Gastrocnemius medialis (tissue), 4 donors: ENCODE data around the gene HEPN1. TPM values are rescaled to one million over a fixed set of nuclear protein-coding genes. Genes with fewer than 3 reads are reported as not detected.

Experiments used
- ATAC-seq, 2 donors: fragments of 150-250 bp; one replicate each; pipeline ENCODE4 v1.9.1; 2016
- DNase-seq, 2 donors: peaks; one replicate each; pipeline ENCODE4 v3.0.0-alpha.2; 2019
- H3K27ac ChIP-seq, 4 donors: fragments of 200-600 bp; sonication (generic); 1 replicate in 1 of 4; 2 replicates in 3 of 4; pipeline ENCODE4 v1.5.1; 2016 to 2018; ENCODE audit warnings: mild to moderate bottlenecking in 2 of 4, moderate library complexity in 1 of 4
- H3K27me3 ChIP-seq, 3 donors: fragments of 200-600 bp; sonication (generic) in 2 of 3; 1 replicate in 1 of 3; 2 replicates in 2 of 3; pipeline versions ENCODE4 v1.5.1 to v1.6.0; 2016 to 2019; ENCODE audit warnings: mild to moderate bottlenecking in 1 of 3, moderate library complexity in 1 of 3
- H3K36me3 ChIP-seq, 2 donors: fragments of 200-600 bp; sonication (generic) in 1 of 2; one replicate each; pipeline ENCODE4 v1.5.1; 2017 to 2018
- H3K4me1 ChIP-seq, 2 donors: fragments of 200-600 bp; sonication (generic) in 1 of 2; one replicate each; pipeline ENCODE4 v1.5.1; 2016 to 2017; ENCODE audit warnings: mild to moderate bottlenecking in 2 of 2
- H3K4me3 ChIP-seq, 4 donors: fragments of 200-600 bp; sonication (generic) in 3 of 4; 1 replicate in 1 of 4; 2 replicates in 3 of 4; pipeline ENCODE4 v1.5.1; 2016 to 2019; ENCODE audit warnings: mild to moderate bottlenecking in 2 of 4
- H3K9me3 ChIP-seq, 3 donors: fragments of 200-600 bp; sonication (generic) in 2 of 3; 1 replicate in 1 of 3; 2 replicates in 2 of 3; pipeline ENCODE4 v1.5.1; 2016 to 2019
- CTCF ChIP-seq, 5 experiments: fragments of 450-650 bp in 3 of 5; fragments of 200-600 bp in 2 of 5; sonication (generic) in 2 of 5; IDR thresholded peaks in 4 of 5; conservative IDR thresholded peaks in 1 of 5; 1 replicate in 4 of 5; 2 replicates in 1 of 5; pipeline ENCODE4 v1.5.1; 2016 to 2019; ENCODE audit warnings: antibody characterized with exemption in 5 of 5, mild to moderate bottlenecking in 3 of 5, moderate library complexity in 3 of 5
- POLR2A ChIP-seq, 2 donors: fragments of 450-650 bp; IDR thresholded peaks; one replicate each; pipeline ENCODE4 v1.6.1; 2017; ENCODE audit warnings: antibody characterized with exemption in 2 of 2, mild to moderate bottlenecking in 2 of 2, moderate library complexity in 2 of 2
- in situ Hi-C, 4 donors: fragments of 200-750 bp; cut with MboI; loops; one replicate each; pipeline versions ENCODE4 v1.15.0 to v1.8.0; 2017; ENCODE audit warnings: low sequenced_read_pairs in 4 of 4
- intact Hi-C: fragments of 100-400 bp; cut with DNase I; formaldehyde crosslinking; loops from one replicate; pipeline ENCODE4 v1.15.1; 2023; ENCODE audit warnings: low total_unique reads
- total RNA-seq, 4 donors: library from RNA; depleted of rRNA; stranded (reverse); fragments of >200 nt; gene quantifications; one replicate each; pipeline versions ENCODE4 v1.1.0 to v1.2.3, GENCODE V29; 2016

HEPN1 gene
- total RNA-seq, 4 donors from 2014 or later, result not detected

- ATAC-seq (no peak), DNase-seq (no peak)
- Histone ChIP-seq H3K27ac (no peak overlapping the region), H3K4me1 (no peaks in the 10 kb centered on the region), H3K27me3 (peaks cover 0 to 11% (median 9%) of the 10 kb centered on the region in 3 donors), H3K9me3 (no peaks in the 10 kb centered on the region), H3K4me3 (no peak overlapping the region), H3K36me3 (no peaks in the 10 kb centered on the region)
- TF ChIP-seq POLR2A (IDR thresholded peaks at IDR 0.05) (no peak), CTCF (IDR thresholded peaks at IDR 0.05 in 4 of 5, conservative IDR thresholded peaks at IDR 0.05 in 1 of 5) (no peak)
- intact Hi-C loops (no loop called here), in situ Hi-C loops (no loop called here)
Observed at GRCh38 chr11:124922831-124923230, 3.8 kb downstream of the HEPN1 start.

GRCh38 chr11:124923296-124923695 is 4.2 kb downstream of the HEPN1 start:
- ATAC-seq (no peak), DNase-seq (no peak)
- no peaks in the 10 kb centered on the region for H3K4me1 ChIP-seq
- H3K27ac ChIP-seq, result no peak overlapping the region
- intact Hi-C loops (no loop called here), in situ Hi-C loops (no loop called here)
- TF ChIP-seq POLR2A (IDR thresholded peaks at IDR 0.05), result no peak
- no peak overlapping the region for H3K4me3 ChIP-seq
- peaks cover 0 to 11% (median 9%) of the 10 kb centered on the region in 3 donors for H3K27me3 ChIP-seq
- H3K9me3 ChIP-seq, result no peaks in the 10 kb centered on the region
- no peaks in the 10 kb centered on the region for H3K36me3 ChIP-seq

GRCh38 chr11:124928942-124929665 is 10.1 kb downstream of the HEPN1 start:
- no peak for TF ChIP-seq CTCF (IDR thresholded peaks at IDR 0.05 in 4 of 5, conservative IDR thresholded peaks at IDR 0.05 in 1 of 5)
- TF ChIP-seq POLR2A (IDR thresholded peaks at IDR 0.05), result no peak
- ATAC-seq (no peak), DNase-seq (no peak)
- Histone ChIP-seq H3K36me3 (no peaks in the 10 kb centered on the region), H3K27me3 (no peaks in the 10 kb centered on the region), H3K9me3 (no peaks in the 10 kb centered on the region), H3K4me1 (no peaks in the 10 kb centered on the region), H3K27ac (no peak overlapping the region), H3K4me3 (no peak overlapping the region)
- intact Hi-C loops (no loop called here), in situ Hi-C loops (no loop called here)

GRCh38 chr11:124930799-124931198 is 11.7 kb downstream of the HEPN1 start:
- in situ Hi-C loops (no loop called here), intact Hi-C loops (no loop called here)
- H3K9me3 ChIP-seq, result no peaks in the 10 kb centered on the region
- ATAC-seq (no peak), DNase-seq (no peak)
- no peaks in the 10 kb centered on the region for H3K36me3 ChIP-seq
- TF ChIP-seq CTCF (IDR thresholded peaks at IDR 0.05 in 4 of 5, conservative IDR thresholded peaks at IDR 0.05 in 1 of 5), result no peak
- TF ChIP-seq POLR2A (IDR thresholded peaks at IDR 0.05), result no peak
- no peaks in the 10 kb centered on the region for H3K27me3 ChIP-seq
- no peaks in the 10 kb centered on the region for H3K4me1 ChIP-seq
- H3K4me3 ChIP-seq, result no peak overlapping the region
- no peak overlapping the region for H3K27ac ChIP-seq

GRCh38 chr11:124934862-124935547 is 16.0 kb downstream of the HEPN1 start:
- no peak overlapping the region for H3K27ac ChIP-seq
- intact Hi-C loops, result no loop called here
- in situ Hi-C loops, result no loop called here
- H3K36me3 ChIP-seq, result no peaks in the 10 kb centered on the region
- no peak for TF ChIP-seq CTCF (IDR thresholded peaks at IDR 0.05 in 4 of 5, conservative IDR thresholded peaks at IDR 0.05 in 1 of 5)
- TF ChIP-seq POLR2A (IDR thresholded peaks at IDR 0.05), result no peak
- DNase-seq, result no peak
- no peaks in the 10 kb centered on the region for H3K27me3 ChIP-seq
- no peaks in the 10 kb centered on the region for H3K4me1 ChIP-seq
- H3K9me3 ChIP-seq, result no peaks in the 10 kb centered on the region
- ATAC-seq, result no peak
- H3K4me3 ChIP-seq, result no peak overlapping the region
